ENCODE data around the gene RALA.

Gene RALA

DNA sequence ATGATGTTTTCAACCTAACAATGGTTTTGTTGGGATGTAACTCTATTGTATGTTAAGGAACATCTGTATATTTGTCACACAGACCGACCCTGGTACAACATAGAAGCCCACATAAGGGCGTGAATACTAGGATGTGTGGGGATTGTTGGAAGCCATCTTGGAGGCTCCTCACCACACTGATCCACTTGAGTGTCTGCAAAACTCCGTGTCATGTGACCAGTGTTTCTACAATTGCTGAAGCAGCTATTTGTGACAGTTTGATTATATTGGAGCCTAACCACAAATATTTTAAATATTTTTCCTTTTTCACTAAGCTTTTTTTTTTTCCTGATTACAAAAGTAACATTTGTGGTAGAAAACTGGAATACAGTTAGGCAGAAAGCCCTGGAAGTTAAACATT, 27.9 kb downstream of the RALA start:
- DNase-seq (ENCODE audit: low read depth), result no peak
- no peak overlapping the region for H3K4me3 ChIP-seq (ENCODE audit: low read depth, low read length)
- TF ChIP-seq POLR2A (IDR thresholded peaks at IDR 0.05; ENCODE audit: extremely low read depth, insufficient read length) (no peak), MYC (IDR thresholded peaks at IDR 0.05; ENCODE audit: low read depth, low read length) (no peak), CTCF (IDR thresholded peaks at IDR 0.05; ENCODE audit: low read depth, low read length) (no peak), MAX (IDR thresholded peaks at IDR 0.05; ENCODE audit: low read depth, low read length) (no peak)

DNA sequence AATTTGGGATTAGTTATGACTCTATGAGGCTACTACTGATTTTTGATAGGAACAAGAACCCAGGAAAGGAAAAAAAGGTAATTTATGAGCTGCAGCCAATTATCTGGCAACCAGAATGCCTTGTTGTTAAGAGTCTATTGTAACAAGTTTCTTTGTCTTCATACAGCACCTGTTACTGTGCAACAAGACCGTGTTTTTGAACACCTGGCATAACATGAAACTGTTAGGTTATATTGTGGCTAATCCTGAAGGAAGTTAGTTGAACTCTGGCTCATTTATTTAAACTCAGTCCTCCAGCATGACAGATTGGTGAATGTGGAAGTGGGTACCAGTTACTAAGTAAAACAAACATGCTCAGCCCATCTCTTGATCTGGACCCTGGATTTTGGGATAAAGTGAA, 33.0 kb downstream of the RALA start:
- no peak for DNase-seq (ENCODE audit: low read depth)
- TF ChIP-seq MYC (IDR thresholded peaks at IDR 0.05; ENCODE audit: low read depth, low read length), result no peak
- no peak for TF ChIP-seq MAX (IDR thresholded peaks at IDR 0.05; ENCODE audit: low read depth, low read length)
- TF ChIP-seq POLR2A (IDR thresholded peaks at IDR 0.05; ENCODE audit: extremely low read depth, insufficient read length), result no peak
- TF ChIP-seq CTCF (IDR thresholded peaks at IDR 0.05; ENCODE audit: low read depth, low read length), result no peak
- H3K4me3 ChIP-seq (ENCODE audit: low read depth, low read length), result no peak overlapping the region

DNA sequence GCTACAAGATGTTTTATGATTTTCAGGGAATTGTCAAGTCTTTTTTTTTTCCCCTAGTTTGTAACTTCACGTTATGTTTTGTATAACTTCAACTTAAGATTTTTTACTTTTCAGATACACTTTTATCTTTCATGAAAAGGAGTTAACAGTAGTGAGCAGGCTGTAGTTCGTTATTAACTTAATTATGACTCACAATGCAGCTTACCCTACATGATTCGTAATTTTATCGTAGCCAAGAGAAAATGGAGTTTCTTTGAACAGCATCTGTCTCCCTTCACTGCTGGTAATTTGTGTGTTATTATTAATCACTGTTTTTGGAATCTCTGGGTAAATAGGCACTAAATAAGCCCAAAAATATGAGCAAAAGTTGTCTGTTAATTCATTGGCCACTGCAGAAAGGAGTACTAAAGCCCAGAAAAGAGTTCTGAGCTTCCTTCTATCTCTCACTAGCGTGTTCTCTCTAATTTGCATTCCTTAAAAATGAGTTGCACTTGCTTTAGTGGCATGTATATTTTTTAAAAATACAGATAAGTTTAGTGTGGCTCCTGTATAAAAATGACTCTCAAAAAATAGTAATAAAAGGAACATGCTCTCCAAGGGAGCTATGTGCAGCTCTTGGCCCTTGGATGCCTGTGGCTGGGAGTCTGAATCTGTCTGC, 36.1 kb downstream of the RALA start:
- H3K4me3 ChIP-seq (ENCODE audit: low read depth, low read length), result no peak overlapping the region
- no peak for DNase-seq (ENCODE audit: low read depth)
- TF ChIP-seq POLR2A (IDR thresholded peaks at IDR 0.05; ENCODE audit: extremely low read depth, insufficient read length) (no peak), CTCF (IDR thresholded peaks at IDR 0.05; ENCODE audit: low read depth, low read length) (no peak), MYC (IDR thresholded peaks at IDR 0.05; ENCODE audit: low read depth, low read length) (no peak)

DNA sequence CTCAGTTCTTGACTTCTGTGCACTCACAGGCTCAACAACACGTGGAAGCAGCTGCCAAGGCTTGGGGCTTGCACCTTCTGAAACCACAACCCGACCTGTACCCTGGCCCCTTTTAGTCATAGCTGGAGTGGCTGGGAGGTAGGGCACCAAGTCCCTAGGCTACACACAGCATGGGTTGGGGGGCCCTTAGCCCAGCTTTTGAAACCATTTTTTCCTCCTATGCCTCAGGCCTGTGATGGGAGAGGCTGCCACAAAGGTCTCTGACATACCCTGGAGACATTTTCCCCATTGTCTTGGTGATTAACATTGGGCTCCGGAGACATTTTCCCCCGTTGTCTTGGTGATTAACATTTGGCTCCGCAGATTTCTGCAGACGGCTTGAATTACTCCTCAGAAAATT, 38.6 kb downstream of the RALA start:
- H3K4me3 ChIP-seq (ENCODE audit: low read depth, low read length), result no peak overlapping the region
- no peak for DNase-seq (ENCODE audit: low read depth)
- TF ChIP-seq MAX (IDR thresholded peaks at IDR 0.05; ENCODE audit: low read depth, low read length) (no peak), POLR2A (IDR thresholded peaks at IDR 0.05; ENCODE audit: extremely low read depth, insufficient read length) (no peak), MYC (IDR thresholded peaks at IDR 0.05; ENCODE audit: low read depth, low read length) (no peak), CTCF (IDR thresholded peaks at IDR 0.05; ENCODE audit: low read depth, low read length) (no peak)

GRCh38 chr7:39663263-39663662, 39.9 kb downstream of the RALA start:
- no peak for TF ChIP-seq MYC (IDR thresholded peaks at IDR 0.05; ENCODE audit: low read depth, low read length)
- no peak for TF ChIP-seq POLR2A (IDR thresholded peaks at IDR 0.05; ENCODE audit: extremely low read depth, insufficient read length)
- TF ChIP-seq MAX (IDR thresholded peaks at IDR 0.05; ENCODE audit: low read depth, low read length), result no peak
- no peak overlapping the region for H3K4me3 ChIP-seq (ENCODE audit: low read depth, low read length)
- no peak for DNase-seq (ENCODE audit: low read depth)

GRCh38 chr7:39664057-39664456, 40.7 kb downstream of the RALA start:
- no peak for DNase-seq (ENCODE audit: low read depth)
- TF ChIP-seq MAX (IDR thresholded peaks at IDR 0.05; ENCODE audit: low read depth, low read length) (no peak), CTCF (IDR thresholded peaks at IDR 0.05; ENCODE audit: low read depth, low read length) (no peak), POLR2A (IDR thresholded peaks at IDR 0.05; ENCODE audit: extremely low read depth, insufficient read length) (no peak), MYC (IDR thresholded peaks at IDR 0.05; ENCODE audit: low read depth, low read length) (no peak)
- H3K4me3 ChIP-seq (ENCODE audit: low read depth, low read length), result no peak overlapping the region

All from NB4 (cell line).